B cell (primary cell): Measurements from ENCODE around the gene RAP1A. TPM values are rescaled to one million over a fixed set of nuclear protein-coding genes. Genes with fewer than 3 reads are reported as not detected.

Source experiments
- ATAC-seq: fragments of 200-7000 bp; cut with Tn5 transposase; one replicate; pipeline ENCODE4 v1.10.0; 2021; ENCODE audit warnings: low read depth, mild to moderate bottlenecking, moderate number of reproducible peaks, moderate library complexity
- CTCF ChIA-PET: fragments of 350-600 bp; sonication (Branson Sonifier 250); formaldehyde crosslinking; loops from one replicate; lab custom pipeline; 2021; ENCODE audit warnings: antibody characterized with exemption, inconsistent platforms; lab: Charles Lee
- POLR2A ChIA-PET: fragments of 350-600 bp; sonication (Branson Sonifier 250); formaldehyde crosslinking; loops from one replicate; lab custom pipeline; 2021; ENCODE audit warnings: antibody characterized with exemption; lab: Charles Lee
- DNase-seq: peaks from one replicate; pipeline ENCODE4 v3.0.0; 2013
- H2AFZ ChIP-seq: 2 replicates; pipeline ENCODE4 v1.6.1; 2012; ENCODE audit warnings: mild to moderate bottlenecking, low read depth, low read length; ENCODE audit not compliant: insufficient read depth, poor library complexity, severe bottlenecking
- H3K27ac ChIP-seq, 2 donors: 1 replicate in 1 of 2; 2 replicates in 1 of 2; pipeline ENCODE4 v1.5.1; 2012 to 2013; ENCODE audit warnings: low read length in 2 of 2, mild to moderate bottlenecking in 2 of 2, moderate library complexity in 1 of 2
- H3K27me3 ChIP-seq, 4 experiments: fragments of 200-600 bp in 1 of 4; sonication (generic) in 1 of 4; replicated peaks in 1 of 4; 1 replicate in 2 of 4; 2 replicates in 2 of 4; pipeline versions ENCODE4 v1.6.1 to v1.7.0; 2013 to 2016; ENCODE audit warnings: low read length in 3 of 4, mild to moderate bottlenecking in 2 of 4, mixed read lengths in 1 of 4, moderate library complexity in 1 of 4; ENCODE audit not compliant: insufficient read depth in 4 of 4, control insufficient read depth in 3 of 4; ENCODE audit errors: control extremely low read depth in 1 of 4
- H3K36me3 ChIP-seq, 2 experiments: replicated peaks in 1 of 2; 1 replicate in 1 of 2; 2 replicates in 1 of 2; pipeline versions ENCODE4 v1.6.1 to v1.7.1; 2013; ENCODE audit warnings: low read length in 1 of 2; ENCODE audit not compliant: insufficient read depth in 2 of 2, control insufficient read depth in 1 of 2; ENCODE audit errors: control extremely low read depth in 1 of 2, extremely low read depth in 1 of 2
- H3K4me1 ChIP-seq, 2 donors: fragments of 200-600 bp in 1 of 2; sonication (generic) in 1 of 2; 1 replicate in 1 of 2; 2 replicates in 1 of 2; pipeline versions ENCODE4 v1.5.1 to v1.6.1; 2013 to 2017; ENCODE audit warnings: low read length in 2 of 2; ENCODE audit not compliant: control insufficient read depth in 2 of 2, insufficient read depth in 2 of 2
- H3K4me2 ChIP-seq: replicated peaks from 2 replicates; pipeline ENCODE3; 2012; ENCODE audit warnings: mild to moderate bottlenecking, low read depth, low read length; ENCODE audit not compliant: poor library complexity, severe bottlenecking
- H3K4me3 ChIP-seq, 5 experiments: fragments of 200-600 bp in 1 of 5; sonication (generic) in 1 of 5; 1 replicate in 3 of 5; 2 replicates in 2 of 5; pipeline versions ENCODE4 v1.5.1 to v1.7.0; 2011 to 2016; ENCODE audit warnings: low read length in 4 of 5, mild to moderate bottlenecking in 4 of 5, low read depth in 2 of 5, control low read depth in 1 of 5, moderate library complexity in 1 of 5; ENCODE audit not compliant: insufficient read depth in 1 of 5; ENCODE audit errors: control extremely low read depth in 1 of 5, extremely low read depth in 1 of 5
- H3K79me2 ChIP-seq: fragments of 200-600 bp; sonication (generic); one replicate; pipeline ENCODE4 v1.6.0; 2016; ENCODE audit warnings: low read length; ENCODE audit not compliant: control insufficient read depth, insufficient read depth
- H3K9ac ChIP-seq: fragments of 200-600 bp; sonication (generic); 2 replicates; pipeline ENCODE4 v1.6.1; 2017; ENCODE audit warnings: mild to moderate bottlenecking, low read length, moderate library complexity
- H3K9me3 ChIP-seq, 3 donors: one replicate each; pipeline versions ENCODE4 v1.6.1 to v1.7.1; 2013; ENCODE audit warnings: low read length in 2 of 3; ENCODE audit not compliant: control insufficient read depth in 2 of 3, insufficient read depth in 1 of 3; ENCODE audit errors: control extremely low read depth in 1 of 3
- H4K20me1 ChIP-seq: 2 replicates; pipeline ENCODE4 v1.6.0; 2012; ENCODE audit warnings: mild to moderate bottlenecking, low read length; ENCODE audit not compliant: insufficient read depth, control insufficient read depth, poor library complexity, severe bottlenecking
- H3K27ac Mint-ChIP-seq: one replicate; pipeline ENCODE4 v1.8.0; 2021; ENCODE audit warnings: mixed read lengths
- H3K27me3 Mint-ChIP-seq: one replicate; pipeline ENCODE4 v1.8.0; 2021; ENCODE audit warnings: mixed read lengths
- H3K4me1 Mint-ChIP-seq: one replicate; pipeline ENCODE4 v1.8.0; 2021; ENCODE audit warnings: mixed read lengths
- H3K4me3 Mint-ChIP-seq: one replicate; pipeline ENCODE4 v1.8.0; 2021; ENCODE audit warnings: mixed read lengths
- H3K9me3 Mint-ChIP-seq: one replicate; pipeline ENCODE4 v1.8.0; 2022; ENCODE audit warnings: mixed read lengths; ENCODE audit not compliant: insufficient read depth
- CTCF ChIP-seq: fragments of 200-600 bp; IDR thresholded peaks from one replicate; pipeline ENCODE4 v1.8.0; 2022; ENCODE audit warnings: antibody characterized with exemption, mild to moderate bottlenecking
- EZH2 ChIP-seq: IDR thresholded peaks from 2 replicates; pipeline ENCODE4 v1.6.1; 2012; ENCODE audit warnings: borderline replicate concordance, low read depth, mild to moderate bottlenecking, moderate library complexity, low read length; ENCODE audit not compliant: insufficient read depth, poor library complexity, severe bottlenecking
- WGBS: methylation state at CpG from one replicate; pipeline ENCODE4 v1.1.5; 2013; ENCODE audit warnings: missing lambda C conversion rate; ENCODE audit not compliant: insufficient coverage; 5-methylcytosine and 5-hydroxymethylcytosine counted together
- intact Hi-C: fragments of 100-400 bp; cut with micrococcal nuclease; formaldehyde crosslinking; loops from one replicate; pipeline ENCODE4 v1.10.0; 2022
- polyA plus RNA-seq: library from polyadenylated mRNA; depleted of rRNA; stranded (reverse); fragments of >200 nt; gene quantifications from 2 replicates; pipeline ENCODE4 v1.2.3, GENCODE V29; 2012
- total RNA-seq, 2 donors: library from RNA; stranded (reverse); fragments of 120-200 nt in 1 of 2; gene quantifications; 1 replicate in 1 of 2; 2 replicates in 1 of 2; pipeline versions ENCODE4 v1.2.3 to v1.2.4, GENCODE V29; 2013 to 2022

Gene RAP1A
- total and polyA plus RNA-seq, 2 donors (not counting 1 experiment from before 2014, with no cell fraction given), result 32.6 to 75.3 TPM

GRCh38 chr1:111622166-111622565 is 2.6 kb downstream of the RAP1A start:
- Mint-ChIP-seq H3K4me1 (peaks cover 76% of the 10 kb centered on the region), H3K27ac (peak overlapping the region; percentile 60), H3K27me3 (no peaks in the 10 kb centered on the region), H3K4me3 (peak overlapping the region; percentile 56), H3K9me3 (no peaks in the 10 kb centered on the region)
- POLR2A ChIA-PET, result interaction anchor here (1.6 kb wide), 1 partner anchor 29 kb away, joined by 3 read pairs; no protein-coding TSS in a partner anchor
- intact Hi-C loops, result loop anchor here (10.0 kb wide), 2 partner anchors 47 to 497 kb away; no protein-coding TSS in a partner anchor
- no peak overlapping the region for H3K9ac ChIP-seq
- peaks cover 93% of the 10 kb centered on the region for H3K79me2 ChIP-seq
- ATAC-seq (no peak), DNase-seq (no peak)
- CTCF ChIA-PET, result interaction anchor here (1.0 to 7.1 kb wide), 2 partner anchors 113 to 142 kb away, joined by 3 to 48 read pairs; no protein-coding TSS in a partner anchor
- no peak overlapping the region for H2AFZ ChIP-seq
- peak overlapping the region in 1 of 5 experiments; percentile 16 for H3K4me3 ChIP-seq
- peak overlapping the region; percentile 84 for H3K4me2 ChIP-seq
- peak overlapping the region in 1 of 2 donors; percentile 86 for H3K27ac ChIP-seq
- peaks cover 4% of the 10 kb centered on the region for H4K20me1 ChIP-seq
- peaks cover 66 to 73% of the 10 kb centered on the region in 2 donors for H3K4me1 ChIP-seq
- H3K36me3 ChIP-seq, result peaks cover 0 to 3% of the 10 kb centered on the region in 2 experiments
- no peaks in the 10 kb centered on the region for H3K9me3 ChIP-seq
- no peaks in the 10 kb centered on the region for H3K27me3 ChIP-seq
- TF ChIP-seq CTCF, result no peak
- no peak for TF ChIP-seq EZH2

- Histone ChIP-seq H4K20me1 (peaks cover 12% of the 10 kb centered on the region), H3K36me3 (peaks cover 0 to 3% of the 10 kb centered on the region in 2 experiments), H3K27ac (peak overlapping the region; percentile 21 to 69), H2AFZ (no peak overlapping the region), H3K9me3 (no peaks in the 10 kb centered on the region), H3K4me2 (peak overlapping the region; percentile 53), H3K79me2 (peaks cover 100% of the 10 kb centered on the region), H3K9ac (no peak overlapping the region), H3K4me3 (peak overlapping the region in 1 of 5 experiments; percentile 28), H3K27me3 (no peaks in the 10 kb centered on the region), H3K4me1 (peaks cover 61 to 73% of the 10 kb centered on the region in 2 donors)
- no peaks in the 10 kb centered on the region for H3K9me3 Mint-ChIP-seq
- WGBS, result no CpG with 5 or more reads among the region's 2 CpGs
- ATAC-seq (no peak), DNase-seq (no peak)
- TF ChIP-seq EZH2 (no peak), CTCF (no peak)
- POLR2A ChIA-PET, result no interaction called here
- no peaks in the 10 kb centered on the region for H3K27me3 Mint-ChIP-seq
- CTCF ChIA-PET, result interaction anchor here (1.0 to 7.1 kb wide), 3 partner anchors 11 to 115 kb away, joined by 3 to 48 read pairs (median 4); no protein-coding TSS in a partner anchor
- H3K27ac Mint-ChIP-seq, result no peak overlapping the region
- intact Hi-C loops, result loop anchor here (10.0 kb wide), 2 partner anchors 50 to 500 kb away; no protein-coding TSS in a partner anchor
- H3K4me1 Mint-ChIP-seq, result peaks cover 76% of the 10 kb centered on the region
- peak overlapping the region; percentile 33 for H3K4me3 Mint-ChIP-seq
These were observed 4.8 kb downstream of the RAP1A start for GRCh38 chr1:111624382-111624781.
